D721Med (cell line): ENCODE data around the gene LIMS2.

Experiments used
- DNase-seq: peaks from one replicate; pipeline ENCODE4 v3.0.0; 2011; ENCODE audit warnings: low spot score; ENCODE audit not compliant: insufficient read length
- FAIRE-seq: peaks from 2 replicates; lab custom pipeline; 2011; peaks lifted over from hg19 to GRCh38; lab: Jason Lieb, UNC
- TF ChIP-seq, protein P1 (sequence below): IDR thresholded peaks from 2 replicates; pipeline ENCODE4 v1.5.1; 2012; ENCODE audit warnings: mild to moderate bottlenecking, control low read depth; ENCODE audit not compliant: insufficient read depth; ENCODE audit errors: missing control alignments

The LIMS2 gene

DNA sequence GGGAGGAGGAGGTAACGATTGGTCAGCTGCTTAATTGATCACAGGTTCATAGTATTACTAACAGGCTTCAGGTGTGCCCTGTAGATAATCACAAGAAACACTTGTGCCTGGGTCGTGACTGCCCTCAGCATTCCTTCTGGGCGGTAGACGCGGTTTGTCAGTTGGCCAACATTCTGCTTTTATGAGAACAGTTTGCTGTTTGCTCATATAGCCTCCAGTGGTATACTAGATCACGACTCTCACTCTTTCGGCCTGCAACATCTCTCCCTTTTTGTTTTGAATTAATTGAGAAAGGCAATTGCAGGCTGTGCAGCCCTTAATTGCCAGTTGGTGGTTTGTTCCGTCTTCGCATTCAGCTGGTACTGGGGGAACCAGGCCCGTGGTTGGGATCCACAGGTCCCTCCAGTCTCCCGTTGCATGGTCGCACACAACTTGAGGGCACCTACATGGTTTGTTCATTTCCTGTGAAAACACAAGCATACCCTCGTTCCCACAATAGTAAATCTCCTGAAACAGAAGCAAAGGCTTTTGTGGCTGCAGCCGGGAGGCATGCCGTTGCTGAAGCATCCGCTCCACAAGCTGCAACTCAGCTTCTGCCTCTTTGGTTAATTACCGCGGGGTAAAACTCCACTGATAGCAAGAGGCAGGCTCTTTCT is 59.7 kb downstream of the LIMS2 start:
- no peak for FAIRE-seq
- TF ChIP-seq, protein P1, sequence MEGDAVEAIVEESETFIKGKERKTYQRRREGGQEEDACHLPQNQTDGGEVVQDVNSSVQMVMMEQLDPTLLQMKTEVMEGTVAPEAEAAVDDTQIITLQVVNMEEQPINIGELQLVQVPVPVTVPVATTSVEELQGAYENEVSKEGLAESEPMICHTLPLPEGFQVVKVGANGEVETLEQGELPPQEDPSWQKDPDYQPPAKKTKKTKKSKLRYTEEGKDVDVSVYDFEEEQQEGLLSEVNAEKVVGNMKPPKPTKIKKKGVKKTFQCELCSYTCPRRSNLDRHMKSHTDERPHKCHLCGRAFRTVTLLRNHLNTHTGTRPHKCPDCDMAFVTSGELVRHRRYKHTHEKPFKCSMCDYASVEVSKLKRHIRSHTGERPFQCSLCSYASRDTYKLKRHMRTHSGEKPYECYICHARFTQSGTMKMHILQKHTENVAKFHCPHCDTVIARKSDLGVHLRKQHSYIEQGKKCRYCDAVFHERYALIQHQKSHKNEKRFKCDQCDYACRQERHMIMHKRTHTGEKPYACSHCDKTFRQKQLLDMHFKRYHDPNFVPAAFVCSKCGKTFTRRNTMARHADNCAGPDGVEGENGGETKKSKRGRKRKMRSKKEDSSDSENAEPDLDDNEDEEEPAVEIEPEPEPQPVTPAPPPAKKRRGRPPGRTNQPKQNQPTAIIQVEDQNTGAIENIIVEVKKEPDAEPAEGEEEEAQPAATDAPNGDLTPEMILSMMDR: no peak
- DNase-seq: no peak

DNA sequence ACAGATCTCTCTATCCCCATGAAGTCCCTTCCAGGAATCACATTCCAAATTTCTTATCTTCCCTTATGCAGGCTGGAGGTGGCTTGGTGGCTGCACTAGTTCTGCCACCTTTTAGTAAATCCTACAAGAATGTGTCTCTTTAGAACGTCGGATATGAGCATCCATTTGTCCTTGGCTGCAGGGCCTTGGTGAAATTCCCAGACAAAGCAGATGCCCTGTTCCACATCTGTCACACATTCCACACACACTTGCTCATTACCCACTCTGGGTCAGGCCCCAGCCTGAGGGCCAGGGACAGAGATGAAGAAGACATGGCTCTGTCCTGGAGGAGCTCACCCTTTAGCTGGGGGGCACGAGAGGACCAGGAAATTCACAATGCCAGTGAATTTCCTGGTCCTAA is 60.6 kb downstream of the LIMS2 start:
- no peak for FAIRE-seq
- TF ChIP-seq, protein P1: no peak
- DNase-seq: no peak

DNA sequence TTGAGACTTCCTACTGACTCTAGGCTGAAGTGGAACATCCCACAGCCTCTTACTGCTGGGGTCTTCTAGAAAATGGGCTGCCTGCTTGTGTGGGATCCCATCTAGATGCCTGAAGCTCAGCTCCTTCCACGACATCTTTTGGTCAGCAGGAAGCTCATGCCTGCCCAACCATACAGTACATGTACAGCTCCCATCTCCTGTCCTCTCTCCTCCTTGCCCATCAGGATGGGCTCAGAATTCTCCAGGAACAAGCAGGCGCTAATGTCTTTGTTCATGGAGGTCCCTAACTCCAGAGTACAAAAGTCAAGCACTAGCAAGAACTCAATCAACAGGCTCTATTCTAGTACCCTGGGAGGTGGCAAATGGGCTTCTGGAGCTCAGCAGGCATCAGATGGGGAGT is 61.1 kb downstream of the LIMS2 start:
- FAIRE-seq (no peak), DNase-seq (no peak)

DNA sequence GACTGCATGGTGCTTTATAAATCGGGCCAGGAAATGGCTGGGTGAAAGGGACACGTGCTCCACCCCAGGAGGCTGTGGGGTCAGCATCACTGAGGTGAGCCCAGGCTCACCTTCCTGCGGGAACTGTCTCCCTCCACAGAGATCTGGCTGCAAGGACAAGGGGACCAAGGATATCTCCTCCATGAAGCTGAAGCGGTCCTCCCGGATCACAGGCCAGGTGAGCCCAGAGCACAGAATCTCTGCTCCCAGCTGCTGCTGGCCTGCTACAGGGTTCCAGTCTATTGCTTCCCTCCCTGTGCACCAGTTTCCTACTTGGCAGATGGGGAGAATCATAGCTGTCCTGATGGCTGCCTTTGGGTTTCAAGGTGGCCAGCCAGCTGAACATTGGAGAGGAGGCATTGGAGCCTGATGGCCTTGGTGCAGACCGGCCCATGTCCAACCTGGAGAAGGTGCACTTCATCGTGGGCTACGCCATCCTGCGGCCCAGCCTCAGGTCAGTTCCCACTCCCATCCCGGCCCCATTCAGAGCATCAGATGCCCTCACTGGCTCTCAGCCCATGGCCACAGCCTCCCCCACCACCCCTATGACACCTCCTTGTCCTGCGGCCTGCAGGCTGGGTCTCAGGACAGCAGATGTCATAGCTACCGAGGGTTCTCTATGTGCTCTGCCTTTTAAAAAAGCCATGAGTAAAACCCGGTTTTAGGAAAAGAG is 63.1 kb downstream of the LIMS2 start:
- FAIRE-seq (no peak), DNase-seq (no peak)
- TF ChIP-seq, protein P1: no peak

More for the DNA sequence above, 61.1 kb downstream of the LIMS2 start:
- TF ChIP-seq, protein P1: no peak

DNA sequence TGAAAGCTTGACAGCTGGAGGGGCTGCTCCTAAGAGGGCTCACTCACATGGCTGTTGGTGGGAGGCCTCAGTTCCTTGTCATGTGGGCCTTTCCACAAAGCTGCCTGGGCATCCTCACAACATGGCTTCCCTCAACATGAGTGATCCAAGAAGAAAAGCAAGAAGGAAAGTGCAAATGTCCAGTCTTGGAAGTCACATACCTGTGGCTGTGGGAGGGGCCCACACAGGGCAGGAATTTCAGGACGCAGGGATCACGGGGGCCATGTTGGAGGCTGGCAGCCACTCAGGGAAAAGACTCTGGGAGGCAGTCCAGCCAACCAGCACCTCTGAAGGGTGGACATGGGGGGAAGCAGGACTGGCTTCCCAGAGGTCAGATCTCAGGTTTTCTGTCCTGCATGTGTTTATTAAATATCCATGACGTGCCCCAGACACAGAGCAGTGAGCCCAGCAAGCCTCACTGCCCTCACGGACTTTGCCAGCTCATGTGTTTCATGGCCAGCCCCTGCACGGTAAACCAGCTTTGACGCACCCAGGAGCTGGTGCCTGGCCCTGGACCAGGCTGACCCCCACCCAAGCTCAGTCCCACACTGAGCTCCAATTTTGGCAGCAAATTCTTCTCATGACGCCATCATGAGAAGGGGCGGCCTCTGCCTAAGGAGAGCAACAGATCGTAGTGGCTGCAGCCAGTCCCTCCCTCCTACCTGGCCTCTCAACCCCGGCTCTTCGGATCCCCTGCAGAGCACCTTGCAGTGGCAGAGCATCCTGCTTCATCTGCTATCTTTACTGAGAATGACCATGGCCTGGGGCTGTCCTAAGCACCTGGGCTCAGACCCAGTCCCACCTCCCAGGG is 64.0 kb downstream of the LIMS2 start:
- no peak for FAIRE-seq
- TF ChIP-seq, protein P1: no peak
- no peak for DNase-seq

DNA sequence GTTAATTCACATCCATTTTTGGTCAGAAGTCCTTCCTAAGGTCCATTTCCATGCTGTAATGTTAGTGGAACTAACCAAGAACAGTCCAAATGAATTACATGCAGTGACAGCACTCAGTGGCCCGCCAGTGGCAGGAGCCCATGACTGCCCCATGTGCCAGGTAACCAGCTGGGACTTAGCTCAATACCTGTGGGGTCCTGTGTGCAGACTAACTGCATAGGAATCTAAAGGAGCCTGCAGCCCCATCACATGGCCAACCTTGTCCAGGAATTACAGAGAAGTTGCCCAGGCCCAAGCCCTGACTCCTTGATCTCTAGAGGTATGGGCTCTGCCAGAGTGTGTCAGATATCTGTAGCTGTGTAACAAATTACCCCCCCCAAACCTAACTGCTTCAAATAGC is 64.8 kb downstream of the LIMS2 start:
- TF ChIP-seq, protein P1: no peak
- DNase-seq (no peak), FAIRE-seq (no peak)
